HG02970 (cell line): Measurements from ENCODE around the gene KCNIP2.

Source experiments
- ATAC-seq: cut with Tn5 transposase; IDR thresholded peaks from one replicate; pipeline ENCODE4 v1.9.1; 2021; ENCODE audit warnings: mild to moderate bottlenecking, moderate library complexity, moderate number of reproducible peaks; ENCODE audit not compliant: unreplicated experiment, low FRiP score

Gene KCNIP2

DNA sequence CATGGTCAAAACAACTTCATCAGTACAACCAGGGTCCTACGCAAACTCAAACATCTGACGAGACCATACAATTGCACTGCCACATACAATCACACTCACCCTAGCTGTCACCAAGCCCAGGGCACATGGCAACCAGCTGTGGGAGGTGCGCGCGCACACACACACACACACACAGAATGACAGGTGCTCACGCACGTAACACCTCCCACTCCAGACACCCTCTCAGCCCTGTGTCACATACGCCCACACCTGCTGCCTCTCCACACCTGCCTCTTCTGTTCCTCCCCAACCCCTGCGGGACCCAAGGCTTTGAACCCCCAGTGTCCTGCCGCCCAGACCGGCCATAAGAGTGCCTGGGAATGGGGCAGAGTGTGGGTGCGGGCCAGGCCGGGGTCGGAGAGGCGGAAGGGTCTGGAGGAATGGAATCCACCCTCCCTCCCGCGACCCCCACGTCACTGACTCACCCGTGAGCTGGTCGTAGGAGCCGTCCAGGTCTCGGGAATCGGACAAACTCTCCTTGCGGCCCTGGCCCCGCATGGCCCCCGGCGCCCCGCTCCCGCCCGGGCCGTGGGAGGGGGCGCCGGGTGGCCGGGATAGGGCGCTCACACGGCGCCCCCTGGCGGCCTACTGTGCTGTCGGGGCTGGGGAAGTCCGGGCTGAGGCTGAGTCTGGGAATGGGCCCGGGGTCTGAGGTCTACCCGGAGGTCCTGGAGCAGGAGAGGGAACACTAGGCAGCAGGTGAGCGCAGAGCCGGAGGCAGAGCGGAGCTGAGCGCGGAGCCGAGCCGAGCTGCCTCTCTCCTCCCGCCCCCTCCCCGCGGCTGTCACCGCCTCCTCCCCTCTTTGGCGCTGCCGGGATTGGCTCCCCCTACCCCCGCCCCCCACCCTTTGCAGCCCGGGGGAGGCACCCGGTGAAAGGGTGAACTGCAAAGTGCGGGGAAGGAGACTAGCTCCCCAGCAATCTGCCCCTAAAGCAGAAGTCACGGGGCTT lies at the start of gene KCNIP2:
Gene KCNIP2 (minus strand): TSS at position 769 of the 990 bp plus-strand sequence. CDS start 232 bp downstream, at position 537.
- no peak for ATAC-seq

GRCh38 chr10:101892782-101893391 lies 49.3 kb upstream of the KCNIP2 start:
- ATAC-seq: no peak

DNA sequence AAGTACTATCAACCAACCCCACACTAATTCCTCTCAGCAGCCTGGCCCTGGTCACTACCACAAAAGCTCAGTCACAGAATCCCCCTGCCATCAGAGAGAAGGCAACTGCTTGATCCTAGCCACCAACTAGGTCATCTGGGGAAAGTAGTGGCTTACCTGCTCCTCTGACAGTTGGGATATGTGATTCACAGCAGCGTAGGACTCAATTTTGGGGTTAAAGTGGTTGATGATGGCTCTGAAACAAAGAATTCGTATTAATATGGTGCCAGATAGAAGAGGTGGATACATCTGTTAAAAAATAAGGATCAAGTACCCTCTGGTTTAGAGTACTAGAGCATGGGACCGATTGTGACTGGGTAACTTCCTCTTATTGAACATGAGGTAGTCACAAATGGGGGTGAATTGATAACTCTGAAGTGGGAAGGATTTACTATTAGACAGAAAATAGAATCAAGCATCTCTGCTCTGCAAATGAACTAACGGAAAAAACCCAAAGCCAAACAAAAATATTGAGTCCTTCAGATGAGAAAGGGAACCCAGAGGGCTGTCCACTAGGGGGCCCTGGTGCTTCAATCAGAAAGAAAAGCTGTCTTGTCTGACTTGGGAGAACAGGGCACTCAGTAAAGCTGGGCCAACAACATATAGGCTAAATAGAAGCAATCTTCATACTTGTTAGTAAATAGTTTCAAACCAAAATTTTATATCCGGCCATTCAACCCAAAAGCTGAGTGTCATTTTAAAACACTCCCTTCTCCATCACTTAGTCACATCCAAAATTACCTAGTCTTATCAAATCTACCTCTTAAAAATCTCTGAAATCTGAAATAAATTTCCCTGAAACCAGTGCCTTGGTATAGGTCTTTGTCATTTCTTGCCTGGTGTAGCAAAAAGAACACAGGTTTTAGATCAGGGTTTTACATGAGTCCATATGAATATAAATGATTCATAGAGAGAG lies 45.9 kb upstream of the KCNIP2 start:
- no peak for ATAC-seq

DNA sequence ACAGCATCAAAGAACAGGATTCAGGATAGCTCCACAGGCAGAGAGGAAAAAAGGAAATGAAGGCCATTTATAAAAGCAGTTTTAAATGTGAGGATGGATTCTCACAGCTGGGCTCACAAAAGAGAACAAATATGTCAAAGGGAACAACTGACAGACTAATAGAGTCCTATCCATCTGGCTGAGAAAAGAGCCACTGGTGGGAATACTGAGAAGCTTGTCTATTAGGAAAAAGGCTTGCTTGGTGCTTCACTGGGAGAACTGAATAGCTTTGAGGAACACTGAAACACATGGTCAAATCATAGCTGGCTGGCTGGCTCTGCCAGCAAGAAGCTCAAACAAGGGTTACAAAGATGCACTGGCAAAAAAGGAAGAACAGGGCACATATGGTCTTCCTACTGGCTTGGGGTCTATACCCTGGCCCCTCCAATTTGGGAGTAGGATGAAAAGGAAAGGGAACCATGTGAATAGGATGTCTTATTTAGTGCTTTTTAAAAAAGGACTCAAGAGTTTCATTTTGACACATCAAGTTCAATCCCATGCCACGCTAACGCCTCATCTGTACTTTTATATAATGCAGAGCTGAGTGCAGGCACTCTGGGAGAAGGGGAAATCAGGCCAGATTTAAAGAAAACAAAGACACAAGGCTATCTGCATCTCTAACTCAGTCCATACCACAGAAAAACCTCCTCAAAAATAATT lies 44.8 kb upstream of the KCNIP2 start:
- ATAC-seq: no peak

DNA sequence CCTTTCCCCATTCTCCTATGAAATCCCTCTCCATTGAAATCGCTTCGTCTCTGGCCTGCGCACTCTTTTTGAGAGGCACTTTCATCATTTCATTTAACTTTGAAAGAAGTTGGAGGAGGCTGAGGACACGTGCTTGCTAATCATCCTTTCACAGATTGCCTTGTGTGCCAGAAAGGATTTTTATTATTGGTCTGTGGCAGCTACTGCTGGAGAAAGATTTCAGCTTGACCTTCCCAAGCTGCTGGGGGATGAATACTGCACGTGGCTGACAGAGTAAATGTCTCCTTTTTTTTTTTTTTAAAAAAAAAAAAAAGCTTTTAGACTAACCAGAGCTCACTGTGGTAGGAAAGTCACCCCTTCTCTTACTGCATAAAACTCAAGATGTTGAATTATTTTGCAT lies 44.2 kb upstream of the KCNIP2 start:
- ATAC-seq: no peak

DNA sequence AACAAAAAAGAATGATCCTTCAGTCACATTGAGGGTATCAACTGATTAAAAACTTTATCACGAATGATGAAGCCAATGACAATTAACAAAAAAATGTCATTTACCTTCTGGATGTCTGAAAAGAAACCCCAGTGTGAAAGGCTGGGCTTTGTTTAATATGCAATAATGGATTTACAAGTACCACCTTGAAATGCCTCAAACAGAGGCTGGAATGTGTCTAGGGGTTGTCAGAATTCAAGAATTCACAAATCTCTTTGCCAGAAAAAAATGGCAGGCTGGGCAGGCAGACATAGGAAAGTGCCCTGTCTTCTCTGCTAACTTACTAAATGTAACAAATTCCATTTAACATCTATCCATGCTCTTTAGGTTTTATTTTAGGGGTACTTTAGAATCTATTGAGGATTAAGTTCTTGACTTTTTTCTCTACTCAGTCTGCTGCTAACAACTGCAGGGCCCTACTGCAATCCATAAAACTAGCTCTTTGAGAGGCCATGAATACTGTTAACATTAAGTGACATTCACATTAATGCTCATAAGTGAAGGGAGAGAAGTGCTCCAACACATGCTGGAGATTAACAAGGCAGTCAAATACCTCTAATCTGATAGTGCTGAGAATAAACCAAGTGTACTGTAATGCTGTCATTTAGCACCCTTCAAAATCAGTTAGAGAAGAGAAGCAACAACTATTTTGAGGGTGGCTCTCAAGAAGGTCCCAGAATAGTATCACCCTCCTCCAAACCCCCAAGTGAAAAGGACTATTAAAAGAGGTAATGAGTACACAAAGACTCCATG lies 43.1 kb upstream of the KCNIP2 start:
- ATAC-seq: no peak

GRCh38 chr10:101881036-101881774 lies 37.6 kb upstream of the KCNIP2 start:
- no peak for ATAC-seq

DNA sequence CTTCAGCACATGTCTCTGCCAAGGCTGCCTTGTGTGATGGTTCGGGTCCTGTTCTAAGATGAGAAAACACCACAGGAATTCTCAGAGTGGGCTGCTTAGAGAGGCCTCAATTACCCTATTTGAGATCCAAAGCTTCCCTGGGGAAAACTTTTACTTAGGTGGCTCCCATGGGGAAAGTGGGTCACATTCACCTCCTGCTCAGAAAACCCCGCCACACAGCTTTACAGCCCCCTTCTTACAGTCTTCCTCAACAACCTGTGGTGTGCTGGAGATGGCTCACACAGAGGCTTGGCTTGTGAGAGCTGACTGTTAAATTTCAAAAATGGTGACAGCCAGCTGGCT lies 36.6 kb upstream of the KCNIP2 start:
- no peak for ATAC-seq

- ATAC-seq: no peak
These were observed 36.0 kb upstream of the KCNIP2 start for GRCh38 chr10:101879456-101880231.

GRCh38 chr10:101878869-101879268 lies 35.3 kb upstream of the KCNIP2 start:
- ATAC-seq: no peak

DNA sequence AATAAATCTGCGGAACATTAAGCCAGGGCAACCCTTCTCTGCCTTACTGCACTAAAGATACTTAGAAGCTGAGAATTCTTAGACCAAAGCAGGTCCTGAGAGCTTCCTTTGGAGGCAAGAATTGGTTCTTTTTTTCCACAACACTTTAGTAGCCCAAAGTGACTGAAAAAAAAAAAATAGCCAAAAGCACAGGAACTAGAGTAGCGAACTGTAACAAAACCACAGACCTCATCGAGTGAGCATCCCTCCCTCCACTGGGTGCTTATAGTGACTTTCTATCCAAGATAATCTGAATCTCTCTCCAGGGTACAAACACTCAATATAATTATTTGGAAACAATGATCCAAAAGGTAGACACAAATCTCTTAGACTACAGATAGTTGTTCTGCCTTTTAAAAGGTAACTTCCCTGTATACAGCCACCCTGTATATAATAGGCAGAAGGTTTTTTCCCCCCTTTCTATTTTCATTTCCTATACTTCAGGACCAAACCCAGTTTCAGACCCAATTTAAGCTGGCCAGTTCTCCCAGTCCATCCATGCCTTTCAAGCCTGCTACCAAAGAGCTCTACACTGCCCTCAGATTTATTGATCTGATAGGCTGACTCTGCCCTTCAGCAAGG lies 31.6 kb upstream of the KCNIP2 start:
- ATAC-seq: no peak

DNA sequence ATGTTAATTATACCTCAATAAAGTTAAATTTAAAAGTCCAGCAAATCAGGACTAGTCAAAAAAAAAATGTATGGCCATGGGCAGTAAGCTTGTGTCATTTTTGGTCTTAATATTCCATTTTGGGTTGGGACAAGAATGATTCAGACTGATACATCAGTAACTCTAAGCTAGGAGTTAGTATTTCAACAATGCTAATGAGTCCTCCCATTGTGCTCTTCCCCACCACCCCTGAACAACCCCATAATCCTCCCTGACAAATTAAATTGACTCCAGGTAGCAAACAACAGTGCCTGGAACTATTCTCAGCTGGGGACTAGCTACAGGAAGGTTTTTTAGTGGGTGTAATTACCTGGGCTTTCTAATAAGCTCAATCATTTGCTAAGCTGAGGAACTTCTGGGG lies 30.7 kb upstream of the KCNIP2 start:
- no peak for ATAC-seq

DNA sequence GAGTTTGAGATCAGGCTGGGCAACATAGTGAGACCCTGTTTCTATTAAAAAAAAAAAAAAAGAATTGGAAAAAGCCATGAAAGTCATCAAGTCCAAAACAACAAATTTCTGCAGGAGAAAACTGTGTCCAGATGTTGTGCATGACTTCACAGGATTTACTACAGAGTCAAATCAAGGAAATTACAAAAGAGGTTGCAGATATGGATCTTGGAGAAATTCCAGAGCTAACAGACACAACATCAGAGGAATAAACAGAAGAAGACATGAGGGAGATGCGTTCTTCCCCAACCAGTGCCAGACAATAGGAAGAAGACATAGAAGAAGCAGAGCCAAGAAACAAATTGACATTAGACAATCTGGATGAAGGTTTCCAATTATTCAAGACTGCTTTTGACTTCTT lies 24.3 kb upstream of the KCNIP2 start:
- no peak for ATAC-seq

DNA sequence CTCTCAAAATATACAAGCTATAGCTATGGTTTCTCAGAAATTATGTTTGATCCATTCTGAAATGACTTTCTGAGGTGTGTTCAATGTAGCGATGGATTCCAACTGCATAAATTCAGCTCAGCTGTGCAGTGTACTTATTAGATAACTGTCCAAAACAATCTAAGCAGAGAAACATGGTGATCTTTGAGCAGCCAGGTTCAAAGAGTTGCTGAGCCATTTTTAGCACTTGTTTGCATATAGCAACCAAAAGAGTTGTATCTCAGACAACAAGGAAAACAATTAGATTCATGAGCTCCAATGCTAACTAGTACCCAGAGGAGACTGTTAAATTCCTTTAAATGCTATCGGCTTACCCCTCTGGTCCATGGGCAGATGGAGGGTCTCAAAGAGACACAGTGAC lies 15.9 kb upstream of the KCNIP2 start:
- no peak for ATAC-seq

DNA sequence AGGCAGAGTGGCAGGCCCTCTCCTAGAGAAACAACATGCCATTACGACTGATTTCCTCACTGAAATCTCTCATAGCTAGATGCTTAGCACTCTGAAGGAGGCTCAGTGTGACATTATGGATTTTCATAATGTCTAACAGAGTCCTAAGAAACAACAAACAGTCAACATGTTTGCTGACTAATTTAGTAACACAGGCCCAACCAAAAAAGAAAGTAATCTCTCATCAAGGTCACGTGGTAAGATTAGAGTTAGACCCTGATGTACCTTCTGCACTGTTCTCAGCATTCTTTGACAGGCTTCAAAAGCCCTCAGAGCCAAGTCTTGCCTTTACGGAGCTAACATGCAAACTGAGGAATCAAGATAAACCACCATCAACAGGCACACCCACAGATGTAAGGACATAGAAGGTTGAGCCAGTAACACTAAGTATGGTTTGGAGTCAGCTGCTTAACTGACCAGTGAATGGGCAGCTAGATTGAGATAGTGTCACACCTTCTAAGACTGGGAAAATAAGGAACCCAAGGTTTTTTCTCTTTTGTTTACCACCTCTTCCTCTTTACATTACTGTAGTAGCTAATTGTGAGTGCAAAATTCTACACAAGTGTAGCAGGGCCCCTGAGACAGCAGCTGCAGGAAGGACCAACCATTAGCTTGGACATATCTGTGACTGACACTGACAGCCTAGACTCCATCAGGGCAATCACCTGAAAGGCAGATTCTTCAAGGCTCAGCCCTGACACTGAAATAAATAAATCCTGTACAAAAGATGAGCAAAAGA lies 15.3 kb upstream of the KCNIP2 start:
- no peak for ATAC-seq

DNA sequence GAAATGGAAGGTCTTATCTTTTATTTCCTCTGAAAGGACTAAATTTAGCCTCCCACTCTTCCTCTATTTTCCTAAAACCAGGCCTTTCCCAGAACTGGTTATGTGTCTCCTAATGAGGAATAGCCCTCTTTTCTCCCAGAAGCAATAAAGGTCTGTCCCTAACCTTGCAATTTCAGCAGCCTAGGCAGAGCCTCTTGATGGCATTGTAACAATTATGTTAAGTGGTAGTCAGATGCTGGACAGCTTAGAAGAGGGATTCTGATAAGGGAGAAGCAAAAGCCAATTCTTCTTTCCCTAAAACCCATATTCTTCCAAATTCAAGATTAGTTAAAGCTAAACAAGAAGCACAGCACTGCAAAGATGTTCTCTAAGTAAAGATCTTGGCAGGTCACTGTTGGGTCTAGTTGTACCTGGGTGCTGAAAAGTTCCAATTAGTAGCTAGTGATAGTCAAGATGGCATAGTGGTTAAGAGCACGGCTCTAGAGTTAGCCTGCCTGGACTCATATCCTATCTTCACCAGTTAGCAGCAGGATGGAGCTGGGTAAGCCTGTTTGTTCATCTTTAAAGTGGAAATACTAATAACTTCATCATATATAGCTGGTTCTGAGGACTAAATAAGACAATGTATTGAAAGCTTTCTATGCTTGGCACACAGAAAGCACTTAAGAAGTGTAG lies 14.3 kb upstream of the KCNIP2 start:
- no peak for ATAC-seq
